A549 (cell line): ENCODE results near the gene PML. TPM values are rescaled to one million over a fixed set of nuclear protein-coding genes. Genes with fewer than 3 reads are reported as not detected.
A peak's percentile ranks its signal among the peaks of the same experiment; 100 is the strongest.

Experiments used
- ATAC-seq, 2 experiments: fragments of 200-7000 bp in 1 of 2; fragments of >200 bp in 1 of 2; cut with Nextera tagmentation in 1 of 2; cut with Tn5 transposase in 1 of 2; 3 replicates each; pipeline versions ENCODE4 v1.8.0 to v1.9.1; 2018 to 2020; ENCODE audit warnings: mild to moderate bottlenecking in 1 of 2, moderate library complexity in 1 of 2
- CTCF ChIA-PET: fragments of 300-600 bp; sonication (Branson Sonifier 250); formaldehyde crosslinking; extraction: SDS; loops from one replicate; lab custom pipeline; 2021; ENCODE audit warnings: antibody characterized with exemption, inconsistent platforms; lab: Yijun Ruan, JAX
- POLR2A ChIA-PET: fragments of 350-600 bp; formaldehyde crosslinking; extraction: SDS; loops from one replicate; lab custom pipeline; 2021; ENCODE audit warnings: antibody characterized with exemption, inconsistent platforms; lab: Yijun Ruan, JAX
- DNase-seq, 2 experiments: peaks; one replicate each; pipeline versions ENCODE4 v3.0.0 to v3.0.0-alpha.2; 2011 to 2016; ENCODE audit warnings: low read depth in 1 of 2, low spot score in 1 of 2
- FAIRE-seq: peaks from 2 replicates; lab custom pipeline; 2011; peaks lifted over from hg19 to GRCh38; lab: Jason Lieb, UNC
- H3K27ac ChIP-seq, 2 experiments: fragments of >200 bp; sonication (Bioruptor Twin); formaldehyde crosslinking; 3 replicates each; pipeline ENCODE4 v1.5.1; 2016 to 2017
- H3K4me1 ChIP-seq: fragments of >200 bp; sonication (Bioruptor Twin); formaldehyde crosslinking; 3 replicates; pipeline ENCODE4 v1.6.1; 2016
- H3K4me2 ChIP-seq: fragments of >200 bp; sonication (Bioruptor Twin); formaldehyde crosslinking; 3 replicates; pipeline ENCODE4 v1.6.1; 2016
- H3K4me3 ChIP-seq: fragments of >200 bp; sonication (Bioruptor Twin); formaldehyde crosslinking; 3 replicates; pipeline ENCODE4 v1.5.1; 2016
- H3K9me3 ChIP-seq: fragments of >200 bp; sonication (Bioruptor Twin); formaldehyde crosslinking; 3 replicates; pipeline ENCODE4 v1.6.1; 2016
- BHLHE40 ChIP-seq: IDR thresholded peaks from 2 replicates; pipeline ENCODE4 v1.6.1; 2012; ENCODE audit warnings: low read depth, low read length, inconsistent platforms
- CEBPB ChIP-seq, 2 experiments: fragments of >200 bp in 1 of 2; sonication (Bioruptor Twin) in 1 of 2; formaldehyde crosslinking in 1 of 2; IDR thresholded peaks; 2 replicates each; pipeline ENCODE4 v1.6.1; 2012 to 2016
- CHD4 ChIP-seq: fragments of 200-600 bp; sonication (generic); IDR thresholded peaks from 2 replicates; pipeline ENCODE4 v1.6.1; 2016; ENCODE audit warnings: antibody characterized with exemption, mild to moderate bottlenecking, borderline replicate concordance
- EHF ChIP-seq: fragments of 250-450 bp; sonication (Bioruptor Pico); IDR thresholded peaks from 2 replicates; pipeline ENCODE4 v1.5.0; 2020; ENCODE audit warnings: mild to moderate bottlenecking
- ELK1 ChIP-seq: fragments of 150-350 bp; IDR thresholded peaks from 2 replicates; pipeline ENCODE4 v1.6.1; 2014; ENCODE audit warnings: low read depth, mild to moderate bottlenecking, low read length
- EP300 ChIP-seq, 2 experiments: fragments of >200 bp; sonication (Bioruptor Twin); formaldehyde crosslinking; IDR thresholded peaks; 2 replicates in 1 of 2; 3 replicates in 1 of 2; pipeline ENCODE4 v1.6.1; 2016 to 2017
- FOSL2 ChIP-seq, 2 experiments: fragments of 450-650 bp in 1 of 2; fragments of >200 bp in 1 of 2; sonication (Bioruptor Twin) in 1 of 2; formaldehyde crosslinking; IDR thresholded peaks; 2 replicates each; pipeline versions ENCODE4 v1.5.0 to v1.6.1; 2016 to 2020; ENCODE audit warnings: mild to moderate bottlenecking in 1 of 2, moderate library complexity in 1 of 2
- GATA3 ChIP-seq: IDR thresholded peaks from 2 replicates; pipeline ENCODE4 v1.6.1; 2012; ENCODE audit warnings: borderline replicate concordance
- HES2 ChIP-seq: fragments of >200 bp; sonication (Bioruptor Twin); formaldehyde crosslinking; IDR thresholded peaks from 2 replicates; pipeline ENCODE4 v1.6.1; 2016
- HOXB13 ChIP-seq: fragments of 250-450 bp; sonication (Bioruptor Pico); IDR thresholded peaks from 2 replicates; pipeline ENCODE4 v1.5.0; 2020; ENCODE audit warnings: low read depth, mild to moderate bottlenecking, moderate library complexity
- JUNB ChIP-seq: fragments of >200 bp; sonication (Bioruptor Twin); formaldehyde crosslinking; IDR thresholded peaks from 2 replicates; pipeline ENCODE4 v1.6.1; 2016
- KDM1A ChIP-seq: fragments of 200-600 bp; sonication (generic); IDR thresholded peaks from 2 replicates; pipeline ENCODE4 v1.6.1; 2016; ENCODE audit warnings: low read depth, mild to moderate bottlenecking
- KDM5A ChIP-seq: fragments of 200-600 bp; sonication (generic); IDR thresholded peaks from 2 replicates; pipeline ENCODE4 v1.6.1; 2016; ENCODE audit warnings: antibody characterized with exemption, mild to moderate bottlenecking
- MAFK ChIP-seq: fragments of 450-650 bp; IDR thresholded peaks from 2 replicates; pipeline ENCODE4 v1.6.1; 2014; ENCODE audit not compliant: partially characterized antibody
- PBX3 ChIP-seq: IDR thresholded peaks from 2 replicates; pipeline ENCODE4 v1.6.1; 2012
- RARB ChIP-seq: fragments of 250-450 bp; sonication (Bioruptor Pico); IDR thresholded peaks from 2 replicates; pipeline ENCODE4 v1.8.0; 2021; ENCODE audit warnings: mild to moderate bottlenecking, moderate library complexity
- REST ChIP-seq: fragments of 200-600 bp; sonication (generic); IDR thresholded peaks from 2 replicates; pipeline ENCODE4 v1.6.1; 2016; ENCODE audit warnings: antibody characterized with exemption, mild to moderate bottlenecking, moderate library complexity
- SMC3 ChIP-seq: fragments of >200 bp; sonication (Bioruptor Twin); formaldehyde crosslinking; IDR thresholded peaks from 3 replicates; pipeline ENCODE4 v1.6.1; 2018; ENCODE audit warnings: inconsistent platforms
- SREBF2 ChIP-seq: fragments of 450-650 bp; IDR thresholded peaks from 2 replicates; pipeline ENCODE4 v1.6.1; 2014; ENCODE audit warnings: mild to moderate bottlenecking, moderate library complexity
- ZNF302 ChIP-seq: fragments of 250-450 bp; sonication (Bioruptor Pico); IDR thresholded peaks from 2 replicates; pipeline ENCODE4 v1.9.0; 2021; ENCODE audit warnings: inconsistent platforms, mild to moderate bottlenecking, moderate library complexity
- WGBS: methylation state at CpG from one replicate; pipeline ENCODE4 v1.1.6; 2017; ENCODE audit errors: missing lambda C conversion rate; 5-methylcytosine and 5-hydroxymethylcytosine counted together
- polyA plus RNA-seq, 4 experiments: library from polyadenylated mRNA; depleted of rRNA in 3 of 4; stranded (reverse); fragments of >200 nt; fragmentation: RNase III in 1 of 4; extraction: RNeasy Plus Mini Kit Qiagen cat#74134 plus additional on column Dnase treatment in 1 of 4; gene quantifications; 2 replicates in 3 of 4; 3 replicates in 1 of 4; pipeline ENCODE4 v1.2.3, GENCODE V29; 2011 to 2017

Gene PML
- polyA plus RNA-seq, 2 of the 4 experiments (the other 2 are of a cell fraction) = 2.1 to 8.5 TPM

- WGBS = 71% methylated on average over 7 of the region's 9 CpGs
- TF ChIP-seq SMC3 = no peak
- TF ChIP-seq FOSL2 (IDR thresholded peaks at IDR 0.05) = 0 out of 2 replicates have a peak, but pooled peaks have one; percentile 9
- TF ChIP-seq FOSL2 (CRISPR knock-in tag; IDR thresholded peaks at IDR 0.05) = peak; percentile 55; the same call in 1 of the 2 replicates
- FAIRE-seq = no peak
Observed at GRCh38 chr15:73989001-73989798, 5.3 kb upstream of the PML start.

GRCh38 chr15:73990250-73991005, 4.1 kb upstream of the PML start:
- 83% methylated on average over 9 of the region's 9 CpGs for WGBS
- Histone ChIP-seq H3K4me2 (peak overlapping the region; percentile 83; the same call in 1 of the 3 replicates), H3K4me1 (peaks cover 33% of the 10 kb centered on the region), H3K27ac (no peak overlapping the region; a peak in 1 of 6 replicates), H3K9me3 (no peaks in the 10 kb centered on the region), H3K4me3 (no peak overlapping the region)
- no peak for ATAC-seq
- FAIRE-seq = no peak
- ChIA-PET POLR2A (no interaction called here), CTCF (interaction anchor here (0.8 to 5.5 kb wide), 6 partner anchors 16 to 332 kb away, joined by 3 to 30 read pairs (median 4); no protein-coding TSS in a partner anchor)
- no peak for TF ChIP-seq RARB (CRISPR knock-in tag)
- no peak for TF ChIP-seq ELK1
- no peak for DNase-seq

More at GRCh38 chr15:73989001-73989798, 5.3 kb upstream of the PML start:
- peaks cover 33% of the 10 kb centered on the region for H3K4me1 ChIP-seq
- no peak for ATAC-seq
- peak overlapping the region; percentile 59 for H3K4me2 ChIP-seq
- peak overlapping the region; percentile 66 to 76 for H3K27ac ChIP-seq
- POLR2A ChIA-PET = no interaction called here
- peak in 1 of 2 experiments; percentile 41 for DNase-seq
- no peaks in the 10 kb centered on the region for H3K9me3 ChIP-seq
- H3K4me3 ChIP-seq = no peak overlapping the region
- CTCF ChIA-PET = interaction anchor here (1.1 to 2.2 kb wide), 4 partner anchors 11 to 333 kb away, joined by 3 to 8 read pairs (median 5); no protein-coding TSS in a partner anchor

- ChIA-PET POLR2A (no interaction called here), CTCF (interaction anchor here (0.8 to 5.5 kb wide), 8 partner anchors 8 to 331 kb away, joined by 3 to 30 read pairs (median 4); no protein-coding TSS in a partner anchor)
- Histone ChIP-seq H3K4me3 (peak overlapping the region; percentile 83), H3K9me3 (no peaks in the 10 kb centered on the region), H3K27ac (peak overlapping the region; percentile 57 to 88; a peak in 5 of 6 replicates), H3K4me2 (peak overlapping the region; percentile 83), H3K4me1 (peaks cover 33% of the 10 kb centered on the region)
- TF ChIP-seq KDM5A = no peak
- no peak for TF ChIP-seq REST
- no peak for TF ChIP-seq SREBF2
- TF ChIP-seq ZNF302 (CRISPR knock-in tag) = no peak
- no peak for TF ChIP-seq EP300 (IDR thresholded peaks at IDR 0.05)
- no peak for TF ChIP-seq KDM1A
- no peak for TF ChIP-seq EHF (CRISPR knock-in tag)
- TF ChIP-seq SMC3 = no peak
- TF ChIP-seq CHD4 = no peak
- TF ChIP-seq CEBPB (IDR thresholded peaks at IDR 0.05) = no peak
- TF ChIP-seq HOXB13 = no peak
- no peak for TF ChIP-seq JUNB
- TF ChIP-seq BHLHE40 = no peak
- no peak for TF ChIP-seq RARB (CRISPR knock-in tag)
- no peak for TF ChIP-seq GATA3
- TF ChIP-seq HES2 = no peak
- no peak for TF ChIP-seq MAFK
- TF ChIP-seq PBX3 = no peak
- no peak for DNase-seq
- 85% methylated on average over 5 of the region's 5 CpGs for WGBS
- ATAC-seq = no peak
- FAIRE-seq = no peak
Observed at GRCh38 chr15:73991260-73991659, 3.3 kb upstream of the PML start.
